Loucy (cell line): ENCODE measurements around the gene PRDM8.

Source experiments
- EZH2phosphoT487 ChIP-seq: fragments of 200-600 bp; IDR thresholded peaks from 2 replicates; pipeline ENCODE4 v1.6.1; 2018; ENCODE audit warnings: antibody characterized with exemption, mild to moderate bottlenecking, moderate library complexity, borderline replicate concordance
- TF ChIP-seq, protein P1 (sequence below): fragments of 200-600 bp; sonication (generic); conservative IDR thresholded peaks from 2 replicates; pipeline ENCODE4 v1.5.1; 2014; ENCODE audit warnings: mild to moderate bottlenecking, antibody characterized with exemption, low read length

DNA sequence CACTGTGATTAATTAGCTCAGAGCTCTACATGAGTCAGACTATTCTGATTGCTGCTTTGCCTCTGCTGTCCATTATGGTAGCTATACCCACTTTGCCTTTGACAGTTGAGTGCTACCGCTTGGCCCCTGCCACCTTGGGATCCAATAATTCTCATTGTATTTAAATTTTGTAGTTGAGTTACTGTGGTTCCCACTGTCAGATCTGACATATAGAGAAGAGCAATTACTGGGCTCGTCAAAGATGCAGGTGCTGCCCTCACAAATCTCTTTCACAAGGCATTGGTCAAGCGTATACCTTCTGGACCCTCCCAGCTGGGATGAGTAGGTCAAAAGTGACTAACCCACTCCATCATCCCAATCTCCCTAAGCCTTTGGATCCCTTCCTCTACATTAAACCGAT lies 18.3 kb upstream of the PRDM8 start:
- TF ChIP-seq, protein P1, sequence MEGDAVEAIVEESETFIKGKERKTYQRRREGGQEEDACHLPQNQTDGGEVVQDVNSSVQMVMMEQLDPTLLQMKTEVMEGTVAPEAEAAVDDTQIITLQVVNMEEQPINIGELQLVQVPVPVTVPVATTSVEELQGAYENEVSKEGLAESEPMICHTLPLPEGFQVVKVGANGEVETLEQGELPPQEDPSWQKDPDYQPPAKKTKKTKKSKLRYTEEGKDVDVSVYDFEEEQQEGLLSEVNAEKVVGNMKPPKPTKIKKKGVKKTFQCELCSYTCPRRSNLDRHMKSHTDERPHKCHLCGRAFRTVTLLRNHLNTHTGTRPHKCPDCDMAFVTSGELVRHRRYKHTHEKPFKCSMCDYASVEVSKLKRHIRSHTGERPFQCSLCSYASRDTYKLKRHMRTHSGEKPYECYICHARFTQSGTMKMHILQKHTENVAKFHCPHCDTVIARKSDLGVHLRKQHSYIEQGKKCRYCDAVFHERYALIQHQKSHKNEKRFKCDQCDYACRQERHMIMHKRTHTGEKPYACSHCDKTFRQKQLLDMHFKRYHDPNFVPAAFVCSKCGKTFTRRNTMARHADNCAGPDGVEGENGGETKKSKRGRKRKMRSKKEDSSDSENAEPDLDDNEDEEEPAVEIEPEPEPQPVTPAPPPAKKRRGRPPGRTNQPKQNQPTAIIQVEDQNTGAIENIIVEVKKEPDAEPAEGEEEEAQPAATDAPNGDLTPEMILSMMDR = no peak
- TF ChIP-seq EZH2phosphoT487 = no peak
